NCI-H2196 (cell line): Measurements from ENCODE around the gene RYR2.
"Not testable (repeated sequence)": the region's sequence is repeated elsewhere in the genome, so short reads cannot be mapped to it uniquely, and the experiment has no call there.

Source experiments
- DNase-seq: peaks from one replicate; lab custom pipeline; 2025; ENCODE audit not compliant: unreplicated experiment; lab: John Stamatoyannopoulos, UW

Gene RYR2

DNA sequence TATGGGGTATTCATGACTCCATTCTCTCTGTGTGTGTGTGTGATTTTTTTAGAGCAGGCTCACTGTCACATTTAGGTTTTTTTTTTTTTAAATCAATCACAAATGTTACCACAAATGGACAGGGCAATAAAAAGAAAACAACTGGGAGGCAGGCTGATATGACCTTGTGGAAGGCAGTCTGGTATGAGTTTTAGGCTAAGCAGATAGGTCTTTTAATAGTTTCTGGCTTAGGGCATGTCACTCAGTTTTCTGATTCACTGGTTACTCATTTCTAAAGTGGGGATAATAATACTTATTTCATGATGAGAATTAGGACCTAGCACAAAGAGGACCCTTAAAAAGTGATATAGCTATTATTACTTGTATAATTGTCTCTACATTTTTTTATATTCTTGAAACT is 278.9 kb downstream of the RYR2 start:
- DNase-seq: no peak

DNA sequence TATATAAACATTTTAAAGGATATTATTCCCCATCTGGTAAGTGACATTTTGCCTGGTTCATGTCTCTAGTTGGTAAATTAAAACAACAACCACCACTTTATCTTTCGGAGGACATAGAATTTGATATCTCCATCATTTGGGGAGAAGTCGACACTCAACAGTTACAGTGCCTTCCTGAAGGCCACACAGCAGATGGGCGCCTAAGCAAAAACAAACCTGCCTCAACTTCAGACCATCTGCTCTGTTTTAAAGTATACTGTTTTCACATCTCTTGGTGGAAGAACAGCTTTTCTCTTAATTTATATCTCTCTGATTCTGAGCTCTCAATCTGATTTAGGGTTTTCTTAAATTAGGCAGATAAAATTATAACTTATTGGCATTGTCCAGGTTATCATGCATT is 282.2 kb downstream of the RYR2 start:
- DNase-seq: no peak

DNA sequence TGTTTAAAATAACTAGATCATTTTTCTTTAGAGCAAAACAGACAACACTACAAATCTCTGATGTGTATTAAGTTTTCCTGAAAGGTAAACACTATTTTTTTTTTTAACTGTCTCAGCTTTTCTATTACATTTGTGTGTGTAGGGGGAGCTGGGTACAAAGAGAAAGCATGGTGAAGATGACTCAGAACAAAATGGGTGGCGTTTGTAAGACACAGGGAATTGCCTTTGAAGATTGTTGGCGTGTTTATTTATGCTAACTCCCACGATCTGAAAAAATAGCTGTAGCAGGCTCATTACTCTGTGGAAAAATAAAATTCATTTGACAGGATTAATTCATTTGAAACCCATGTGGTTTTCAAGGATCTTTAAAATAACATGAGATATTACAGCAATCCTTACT is 285.1 kb downstream of the RYR2 start:
- no peak for DNase-seq

DNA sequence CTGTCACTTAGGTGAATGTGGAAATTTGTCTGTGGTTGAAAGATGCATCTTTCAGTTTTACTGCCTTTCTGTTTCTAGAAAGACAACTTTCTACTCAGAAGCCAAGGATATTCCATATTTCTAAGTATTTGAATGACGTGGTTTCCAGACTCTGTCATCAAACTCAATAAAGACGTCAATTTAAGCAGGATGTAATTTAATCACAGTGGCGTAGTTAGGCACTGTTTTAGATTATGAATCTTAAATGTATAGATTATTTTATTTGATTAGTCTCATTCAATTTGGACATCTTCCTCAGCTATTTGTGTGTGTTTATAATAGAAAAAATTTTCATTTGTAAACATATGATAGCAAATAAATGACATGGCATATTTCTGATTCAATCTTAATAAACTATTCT is 298.9 kb downstream of the RYR2 start:
- no peak for DNase-seq

DNA sequence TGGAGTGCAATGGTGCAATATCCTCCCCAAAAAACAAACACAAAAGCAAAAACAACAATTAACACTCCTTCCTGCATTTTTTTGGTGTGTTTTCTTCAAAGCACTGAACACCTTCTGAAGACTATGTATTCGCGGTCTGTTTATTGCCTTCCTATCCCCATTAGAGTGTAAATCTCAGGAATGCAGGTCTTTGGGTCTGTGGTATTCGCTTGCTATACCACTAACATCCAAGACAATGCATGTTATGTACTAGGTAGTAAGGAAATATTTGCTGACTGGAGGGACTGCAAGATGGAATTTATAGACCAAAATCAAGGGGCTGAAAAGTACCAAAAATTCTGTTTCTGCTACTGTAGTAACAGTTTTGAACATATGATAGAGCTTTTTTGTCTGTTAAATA is 299.4 kb downstream of the RYR2 start:
- no peak for DNase-seq

DNA sequence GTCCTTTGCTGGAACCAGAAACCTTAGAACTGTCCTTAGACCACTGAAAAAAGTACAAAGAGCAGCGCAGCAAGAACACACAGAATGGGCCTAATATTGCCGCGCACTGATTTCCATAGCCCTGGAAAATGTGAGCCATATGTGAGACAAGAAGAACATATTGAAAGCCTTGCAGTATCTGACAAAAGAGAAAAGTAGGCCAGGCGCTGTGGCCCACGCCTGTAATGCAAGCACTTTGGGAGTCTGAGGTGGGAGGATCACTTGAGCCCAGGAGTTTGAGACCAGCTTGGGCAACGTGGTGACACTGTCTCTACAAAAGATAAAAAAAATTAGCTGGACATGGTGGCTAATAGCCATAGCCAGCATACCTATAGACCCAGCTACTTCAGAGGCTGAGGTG is 300.7 kb downstream of the RYR2 start:
- no peak for DNase-seq

DNA sequence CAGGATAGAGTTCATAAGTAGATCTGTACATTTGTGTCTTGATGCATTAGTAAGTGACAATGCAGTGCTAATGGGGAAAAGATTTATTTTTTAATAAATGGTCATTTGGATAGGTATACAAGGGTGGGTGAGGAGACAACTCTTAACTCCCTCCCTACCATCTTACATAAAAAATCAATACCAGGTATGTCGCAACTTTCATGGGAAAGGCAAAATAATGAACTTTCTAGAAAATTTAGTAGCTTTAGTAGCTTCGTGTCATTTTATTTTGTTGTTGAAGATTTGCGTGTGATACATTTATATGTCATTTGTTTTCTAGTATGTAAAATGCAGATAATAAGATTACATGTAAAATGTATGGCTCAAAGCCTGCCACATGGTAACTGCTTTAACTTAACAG is 310.8 kb downstream of the RYR2 start:
- no peak for DNase-seq

DNA sequence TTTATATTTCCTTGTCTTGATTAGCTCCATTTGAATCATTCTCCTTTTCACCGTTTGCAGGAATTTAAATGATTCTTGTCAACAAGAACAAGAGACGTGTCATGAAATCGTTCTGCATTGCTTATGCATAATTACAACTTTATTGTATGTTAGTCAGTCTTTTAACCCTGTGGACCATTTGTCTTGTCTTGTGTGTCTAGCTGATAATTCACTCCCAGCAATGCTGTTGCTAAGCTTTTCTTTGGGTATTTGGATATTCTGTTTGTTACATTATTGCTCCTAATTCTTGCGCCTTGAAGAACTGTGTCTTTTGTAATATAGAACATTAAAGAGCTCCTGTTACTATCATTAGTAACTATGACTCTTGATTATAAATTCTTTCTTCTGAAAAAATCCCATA is 311.9 kb downstream of the RYR2 start:
- no peak for DNase-seq

DNA sequence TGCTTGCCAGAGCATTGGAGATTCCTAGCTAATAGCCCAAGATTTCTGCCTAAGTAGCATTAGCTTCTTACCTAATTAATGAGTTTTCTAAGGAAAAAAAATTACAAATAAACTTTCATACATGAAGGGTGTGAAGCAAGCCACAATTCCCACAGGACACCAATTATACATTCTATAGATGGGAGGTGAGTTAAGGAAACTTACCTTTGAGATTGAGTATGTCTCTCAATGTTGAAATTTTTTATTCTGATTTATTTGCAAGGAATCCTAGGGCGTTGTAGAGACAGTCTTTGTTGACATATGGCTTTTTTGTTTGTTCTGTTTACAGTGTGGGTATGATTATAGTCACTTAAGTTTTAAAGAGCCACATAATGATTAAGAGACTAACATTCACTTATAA is 313.0 kb downstream of the RYR2 start:
- DNase-seq: no peak

DNA sequence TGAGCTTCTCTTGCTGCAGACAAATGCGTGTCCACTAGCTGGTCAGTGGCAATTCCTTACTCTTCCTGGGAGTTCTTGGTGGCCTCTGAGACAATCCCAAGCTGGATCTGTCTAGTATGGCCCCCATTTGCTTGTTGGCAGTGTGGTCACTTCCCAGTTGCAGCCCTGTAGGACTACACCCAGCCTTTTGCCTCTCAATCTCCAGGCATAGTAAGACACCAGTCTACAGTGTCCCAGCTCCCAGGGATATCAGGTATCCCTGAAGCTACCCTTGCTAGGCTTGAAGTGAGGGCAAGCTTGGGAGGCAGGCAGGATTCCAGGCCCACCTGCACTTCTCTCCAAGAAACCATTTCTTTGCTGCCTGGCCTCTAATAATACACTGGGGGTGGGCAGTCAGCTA is 316.6 kb downstream of the RYR2 start:
- DNase-seq: no peak

DNA sequence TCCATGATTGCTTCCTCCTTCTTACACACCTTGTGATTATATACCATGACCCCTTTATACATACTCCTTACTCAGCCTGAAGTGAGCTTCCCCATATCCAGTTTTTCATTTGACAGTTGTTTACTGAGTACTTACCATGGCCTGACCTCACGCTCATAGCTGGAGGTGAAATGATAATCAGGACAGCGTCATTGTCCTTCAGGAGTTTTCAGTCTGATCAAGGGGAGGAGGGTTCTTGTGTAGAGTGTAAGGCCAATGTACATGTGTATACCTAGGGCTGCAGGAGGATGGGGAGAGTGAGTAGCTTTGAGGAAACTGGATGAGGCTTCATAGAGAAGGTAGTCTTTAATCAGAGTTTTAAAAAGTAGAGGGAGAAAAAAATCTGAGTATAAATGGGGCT is 325.8 kb downstream of the RYR2 start:
- no peak for DNase-seq

DNA sequence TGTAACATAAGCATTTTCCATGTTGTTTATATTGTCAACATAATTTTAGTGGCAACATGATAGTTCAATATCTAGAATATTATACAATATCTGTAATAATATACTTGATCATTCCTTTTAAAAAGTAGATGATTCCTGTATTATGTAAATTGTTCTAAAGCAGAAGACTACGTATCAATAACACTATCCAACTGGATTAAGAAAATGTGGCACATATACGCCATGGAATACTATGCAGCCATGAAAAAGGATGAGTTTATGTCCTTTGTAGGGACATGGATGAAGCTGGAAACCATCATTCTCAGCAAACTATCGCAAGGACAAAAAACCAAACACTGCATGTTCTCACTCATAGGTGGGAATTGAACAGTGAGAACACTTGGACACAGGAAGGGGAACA is 329.5 kb downstream of the RYR2 start:
- not testable (repeated sequence) for DNase-seq

DNA sequence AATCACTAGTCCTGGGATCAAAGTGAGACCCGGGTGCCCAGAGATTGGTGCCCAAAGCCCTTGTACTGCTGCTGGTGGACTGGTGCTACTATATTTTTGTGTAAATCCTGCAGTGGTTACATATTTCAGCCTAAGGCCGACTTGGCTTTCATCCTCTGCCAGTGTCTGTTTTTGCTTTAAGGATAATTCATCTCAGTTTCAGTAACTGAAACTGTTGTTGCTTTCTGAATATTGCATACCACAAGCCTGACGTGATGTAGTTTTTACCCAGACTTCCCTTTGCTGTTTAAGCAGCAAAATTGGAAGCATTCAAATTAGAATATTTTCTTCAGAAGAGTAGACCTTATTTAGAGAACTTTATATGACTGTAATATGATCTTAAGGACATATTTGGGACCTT is 341.8 kb downstream of the RYR2 start:
- DNase-seq: no peak

DNA sequence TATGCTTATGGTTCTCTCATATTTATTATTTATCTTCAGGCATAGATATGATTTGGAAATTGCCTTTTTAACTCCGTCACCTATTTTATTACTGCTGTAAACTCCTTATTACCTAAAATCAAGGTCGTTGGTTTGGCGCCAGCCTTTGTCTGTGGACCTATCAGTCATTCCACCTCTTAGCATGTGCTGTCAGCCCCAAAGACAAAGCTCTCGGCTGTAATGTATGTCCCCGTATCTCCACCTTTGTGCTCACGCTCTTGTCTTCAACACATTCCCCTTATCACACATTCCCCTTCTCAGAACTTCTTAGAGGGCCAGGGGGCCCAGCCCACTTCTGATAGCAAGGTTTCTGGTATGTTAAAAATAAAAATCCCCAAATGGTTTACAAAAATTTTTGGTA is 342.2 kb downstream of the RYR2 start:
- DNase-seq: no peak

DNA sequence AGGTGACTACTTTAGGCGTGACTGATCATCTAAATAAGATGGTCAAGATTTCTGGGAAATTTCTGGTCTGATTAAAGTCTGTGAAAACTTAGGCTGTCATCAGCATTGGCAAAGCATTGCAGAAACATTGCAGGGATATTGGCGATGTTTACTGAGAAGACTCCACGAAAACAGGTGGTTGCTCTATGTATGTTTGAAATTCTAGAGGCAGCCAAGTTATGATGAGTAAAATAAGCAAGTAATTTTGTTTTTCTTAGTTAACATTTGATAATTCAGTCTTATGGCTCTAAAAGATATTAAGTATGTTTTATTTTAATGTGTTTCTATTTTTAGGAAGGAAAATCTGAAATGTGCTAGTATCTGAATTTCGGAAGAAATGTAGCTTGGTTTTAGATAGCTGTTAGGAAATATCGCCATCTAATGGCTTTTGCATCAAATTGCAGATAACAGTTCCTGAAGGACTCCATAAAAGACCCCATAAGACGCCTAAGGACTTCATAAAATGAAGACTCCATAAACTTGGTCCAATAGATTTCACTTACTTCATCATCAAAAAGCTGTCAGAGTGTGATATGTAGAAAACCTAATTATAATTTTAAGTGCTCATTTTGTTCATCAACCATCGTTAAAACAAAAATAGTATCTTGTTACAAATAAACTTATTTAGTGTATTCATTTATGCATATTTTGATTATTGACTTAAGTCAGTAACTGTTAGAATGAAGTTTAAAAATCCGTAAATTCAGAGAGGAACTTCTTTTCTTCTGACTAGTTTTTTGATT is 344.6 kb downstream of the RYR2 start:
- DNase-seq: no peak

DNA sequence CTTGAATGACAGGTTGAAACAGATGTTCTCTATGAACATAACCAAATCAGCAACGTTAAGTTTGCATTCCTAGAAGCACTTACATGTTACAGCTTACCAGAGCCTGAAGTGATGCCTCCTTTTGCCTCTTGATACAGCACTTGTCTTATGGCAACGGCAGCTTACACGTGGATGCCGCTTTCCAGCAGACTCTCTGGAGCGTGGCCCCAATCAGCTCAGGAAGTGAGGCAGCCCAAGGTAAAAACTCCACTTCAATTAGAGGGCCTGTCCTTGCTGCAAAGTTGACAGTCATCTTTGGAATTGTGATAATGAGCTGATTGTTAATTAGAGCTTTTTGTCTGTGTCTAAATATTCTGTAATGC is 345.1 kb downstream of the RYR2 start:
- no peak for DNase-seq

DNA sequence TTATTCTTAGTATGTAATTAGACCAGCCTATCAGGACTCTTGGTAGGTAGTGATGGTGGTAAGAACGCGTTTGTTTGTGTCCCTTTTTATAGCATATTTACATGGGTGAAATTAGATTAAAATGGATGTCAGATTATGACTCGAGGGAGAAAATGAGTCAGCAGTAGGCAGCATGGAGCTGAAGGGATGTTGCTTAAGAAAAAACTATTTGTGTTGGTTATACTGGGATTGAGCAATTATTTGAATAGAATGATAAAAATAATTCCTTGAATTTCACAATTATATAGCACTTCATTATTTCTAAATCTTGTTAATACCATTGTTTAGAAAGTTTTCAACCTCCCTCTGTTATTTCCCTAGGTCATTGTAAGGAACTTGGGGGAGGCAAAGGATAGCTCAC is 348.8 kb downstream of the RYR2 start:
- no peak for DNase-seq

DNA sequence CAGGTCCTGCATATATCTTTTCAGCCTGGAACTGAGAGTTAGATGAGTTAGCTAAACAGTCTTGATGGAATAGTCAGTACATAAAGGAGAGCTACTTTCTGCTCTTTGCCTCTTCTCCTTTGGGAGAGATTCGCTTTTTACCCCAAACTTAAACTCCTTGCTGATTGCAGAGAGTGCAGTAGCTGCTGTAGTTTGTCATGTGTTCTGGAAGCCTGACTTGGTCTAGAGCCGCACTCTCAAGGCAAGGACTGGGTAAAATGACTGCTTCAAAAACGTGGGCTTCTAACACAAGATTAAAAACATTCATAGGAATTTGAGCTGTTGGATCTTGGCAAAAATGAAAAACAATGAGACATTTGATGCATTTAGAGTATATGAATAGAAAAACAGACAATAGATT is 351.6 kb downstream of the RYR2 start:
- DNase-seq: no peak

DNA sequence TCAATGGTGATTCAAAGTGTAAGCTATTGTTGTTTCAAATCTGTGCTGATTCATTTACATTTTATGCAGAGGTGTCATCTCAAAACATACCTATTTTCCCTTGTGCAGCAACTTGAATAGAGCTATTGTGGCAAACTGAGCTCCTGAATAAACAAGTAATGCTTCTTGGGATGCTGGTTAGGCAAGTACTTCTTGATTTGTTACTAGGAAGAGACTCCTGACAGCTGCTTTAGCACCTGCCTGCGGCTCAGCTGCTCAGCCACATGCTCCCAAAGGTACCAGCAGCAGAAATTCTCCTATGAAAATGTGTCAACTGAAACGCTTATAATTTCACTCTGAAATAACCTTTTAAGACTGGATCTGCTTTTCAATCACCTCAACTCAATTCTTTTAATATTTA is 352.3 kb downstream of the RYR2 start:
- no peak for DNase-seq

DNA sequence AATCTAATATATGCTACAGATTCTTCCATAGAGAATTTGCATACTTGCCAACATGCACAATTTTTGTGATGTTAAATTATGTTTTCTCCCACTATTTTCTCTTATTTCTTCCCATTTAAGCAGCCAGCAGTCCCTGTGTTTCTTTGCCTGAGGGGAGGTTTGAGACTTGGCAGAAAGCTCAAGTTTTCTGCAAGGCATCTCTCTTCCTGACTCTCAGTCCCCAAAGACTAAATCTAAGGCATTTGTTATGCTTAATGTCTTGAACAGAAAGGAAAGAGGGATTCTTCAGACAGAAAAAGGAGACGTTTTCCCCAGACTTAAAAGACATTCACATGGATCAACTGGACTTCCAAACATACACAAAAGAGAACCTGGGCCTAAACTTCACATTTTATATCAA is 354.4 kb downstream of the RYR2 start:
- DNase-seq: no peak

DNA sequence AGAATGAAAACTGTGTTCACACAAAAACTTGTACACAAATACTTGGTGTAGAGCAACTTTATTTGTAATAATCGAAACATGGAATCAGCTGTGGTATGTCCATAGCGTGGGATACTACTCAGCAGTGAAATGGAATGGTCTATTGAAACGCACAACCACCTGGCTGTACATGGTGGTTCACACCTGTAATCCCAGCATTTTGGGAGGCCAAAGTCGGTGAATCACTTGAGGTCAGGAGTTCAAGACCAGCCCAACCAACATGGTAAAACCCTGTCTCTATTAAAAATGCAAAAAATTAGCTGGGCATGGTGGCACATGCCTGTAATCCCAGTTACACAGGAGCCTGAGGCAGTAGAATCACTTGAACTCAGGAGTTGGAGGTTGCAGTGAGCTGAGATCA is 356.8 kb downstream of the RYR2 start:
- DNase-seq: no peak

DNA sequence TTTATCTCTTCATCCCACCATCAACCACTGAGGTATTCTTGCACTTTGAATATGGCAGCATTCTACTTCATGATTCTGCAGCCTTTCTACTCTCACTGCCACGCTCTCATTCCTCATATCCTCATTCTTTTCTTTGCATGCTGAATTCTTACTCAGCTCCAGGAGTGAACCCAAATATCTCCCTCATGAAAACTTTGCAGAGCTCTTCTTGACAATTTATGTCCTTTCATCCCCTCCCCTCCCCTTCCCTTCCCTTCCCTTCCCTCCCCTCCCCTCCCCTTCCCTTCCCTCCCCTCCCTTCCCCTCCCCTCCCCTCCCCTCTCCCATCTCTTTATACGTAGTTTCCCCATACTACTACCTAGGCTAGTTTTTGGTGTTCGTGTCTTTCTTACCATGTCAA is 363.9 kb downstream of the RYR2 start:
- no peak for DNase-seq

DNA sequence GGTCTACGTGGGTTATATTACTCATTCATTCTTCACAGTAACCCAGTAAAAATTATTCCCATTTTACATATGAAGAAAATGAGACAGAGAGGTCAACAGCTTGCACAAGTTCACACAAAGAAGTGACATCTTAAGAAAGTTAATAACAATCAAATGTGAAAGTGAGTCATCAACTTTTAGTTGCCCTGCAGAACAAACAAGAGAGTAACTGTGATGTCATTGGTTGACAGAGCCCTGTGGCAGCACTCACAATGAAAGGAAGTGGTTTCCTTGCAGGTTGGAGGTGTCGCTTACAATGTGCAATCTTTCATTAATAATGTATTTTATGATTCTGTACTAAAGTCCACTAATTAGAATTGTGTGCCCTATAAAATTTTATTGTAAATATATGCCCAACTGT is 369.6 kb downstream of the RYR2 start:
- no peak for DNase-seq
